Neural crest cell (in vitro differentiated cells): Measurements from ENCODE around the gene FIG4. TPM values are rescaled to one million over a fixed set of nuclear protein-coding genes. Genes with fewer than 3 reads are reported as not detected.

Experiments
- DNase-seq: peaks from one replicate; pipeline ENCODE4 v3.0.0; 2021; ENCODE audit warnings: low read depth, mixed read lengths, low spot score
- H3K27ac Mint-ChIP-seq: one replicate; pipeline ENCODE4 v1.8.0; 2021; ENCODE audit warnings: mild to moderate bottlenecking, mixed read lengths; ENCODE audit not compliant: unreplicated experiment
- H3K27me3 Mint-ChIP-seq: 2 replicates; pipeline ENCODE4 v1.8.0; 2021; ENCODE audit warnings: low read depth, mild to moderate bottlenecking, mixed read lengths
- H3K36me3 Mint-ChIP-seq: 2 replicates; pipeline ENCODE4 v1.8.0; 2021; ENCODE audit warnings: low read depth, mild to moderate bottlenecking, mixed read lengths
- H3K4me1 Mint-ChIP-seq: 2 replicates; pipeline ENCODE4 v1.8.0; 2021; ENCODE audit warnings: mixed read lengths
- H3K4me3 Mint-ChIP-seq: one replicate; pipeline ENCODE4 v1.8.0; 2021; ENCODE audit warnings: mild to moderate bottlenecking, mixed read lengths
- H3K9me3 Mint-ChIP-seq: 2 replicates; pipeline ENCODE4 v1.8.0; 2021; ENCODE audit warnings: mixed read lengths
- total RNA-seq: library from RNA; stranded (reverse); gene quantifications from 2 replicates; pipeline ENCODE4 v1.2.1, GENCODE V29; 2021
- TF ChIP-seq, protein P1 (sequence below): fragments of 200-600 bp; sonication (generic); conservative IDR thresholded peaks from 2 replicates; pipeline ENCODE4 v1.5.0; 2021; ENCODE audit warnings: antibody characterized with exemption, mild to moderate bottlenecking

FIG4 gene
- total RNA-seq, 1 donor from 2014 or later: 12.7 TPM

DNA sequence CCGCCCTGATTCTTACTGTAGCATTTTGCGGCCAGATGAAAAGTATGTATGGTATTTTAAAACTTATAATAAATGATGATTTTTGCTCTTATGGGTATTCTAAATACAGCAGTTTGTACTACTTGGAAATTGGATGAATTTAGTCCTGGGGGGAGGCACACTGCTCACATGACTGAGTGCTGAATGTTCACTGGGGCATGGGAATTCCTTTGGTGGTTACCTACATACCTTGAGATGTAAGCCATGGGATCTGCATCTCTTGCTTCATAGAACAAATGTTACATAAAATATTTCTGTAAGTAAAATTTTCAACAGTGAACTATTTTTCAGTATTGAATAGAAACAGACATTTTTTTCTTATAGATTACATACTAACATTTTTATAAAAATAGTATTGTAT, 71.1 kb downstream of the FIG4 start:
- TF ChIP-seq, protein P1, sequence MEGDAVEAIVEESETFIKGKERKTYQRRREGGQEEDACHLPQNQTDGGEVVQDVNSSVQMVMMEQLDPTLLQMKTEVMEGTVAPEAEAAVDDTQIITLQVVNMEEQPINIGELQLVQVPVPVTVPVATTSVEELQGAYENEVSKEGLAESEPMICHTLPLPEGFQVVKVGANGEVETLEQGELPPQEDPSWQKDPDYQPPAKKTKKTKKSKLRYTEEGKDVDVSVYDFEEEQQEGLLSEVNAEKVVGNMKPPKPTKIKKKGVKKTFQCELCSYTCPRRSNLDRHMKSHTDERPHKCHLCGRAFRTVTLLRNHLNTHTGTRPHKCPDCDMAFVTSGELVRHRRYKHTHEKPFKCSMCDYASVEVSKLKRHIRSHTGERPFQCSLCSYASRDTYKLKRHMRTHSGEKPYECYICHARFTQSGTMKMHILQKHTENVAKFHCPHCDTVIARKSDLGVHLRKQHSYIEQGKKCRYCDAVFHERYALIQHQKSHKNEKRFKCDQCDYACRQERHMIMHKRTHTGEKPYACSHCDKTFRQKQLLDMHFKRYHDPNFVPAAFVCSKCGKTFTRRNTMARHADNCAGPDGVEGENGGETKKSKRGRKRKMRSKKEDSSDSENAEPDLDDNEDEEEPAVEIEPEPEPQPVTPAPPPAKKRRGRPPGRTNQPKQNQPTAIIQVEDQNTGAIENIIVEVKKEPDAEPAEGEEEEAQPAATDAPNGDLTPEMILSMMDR: no peak
- H3K9me3 Mint-ChIP-seq: peaks cover 8% of the 10 kb centered on the region
- H3K27ac Mint-ChIP-seq: no peak overlapping the region
- no peaks in the 10 kb centered on the region for H3K4me1 Mint-ChIP-seq
- H3K27me3 Mint-ChIP-seq: no peaks in the 10 kb centered on the region
- peaks cover 19% of the 10 kb centered on the region for H3K36me3 Mint-ChIP-seq
- H3K4me3 Mint-ChIP-seq: no peak overlapping the region
- no peak for DNase-seq

DNA sequence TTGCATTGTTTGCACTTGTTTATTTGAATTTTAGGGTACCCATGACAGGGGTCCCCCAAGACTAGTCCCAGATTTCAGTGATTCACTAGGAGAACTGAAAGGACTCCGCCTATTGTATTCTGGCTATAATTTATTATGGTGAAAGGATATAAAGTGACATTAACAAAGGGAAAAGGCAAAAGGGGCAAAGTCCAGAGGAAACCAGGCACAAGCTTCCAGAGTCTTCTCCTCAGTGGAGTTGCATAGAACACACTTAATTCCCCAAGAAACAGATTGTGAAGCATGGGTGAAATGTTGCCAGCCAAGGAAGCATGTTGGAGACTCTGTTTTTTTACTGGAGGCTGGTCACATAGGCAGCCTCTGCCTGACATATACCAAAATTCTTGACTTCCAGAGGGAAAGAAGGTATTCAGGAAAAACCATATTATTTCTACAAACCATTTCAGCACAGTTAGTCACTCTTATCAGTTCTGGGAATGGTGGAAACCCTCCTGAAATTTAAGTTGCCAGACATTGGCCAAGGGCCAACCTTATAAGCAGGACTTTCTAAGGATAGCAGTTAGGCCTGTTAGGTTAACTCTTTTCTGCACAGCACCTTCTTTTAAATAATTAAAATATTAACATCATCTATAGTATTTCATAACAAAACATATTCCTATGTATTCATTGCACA, 71.8 kb downstream of the FIG4 start:
- no peak for DNase-seq

DNA sequence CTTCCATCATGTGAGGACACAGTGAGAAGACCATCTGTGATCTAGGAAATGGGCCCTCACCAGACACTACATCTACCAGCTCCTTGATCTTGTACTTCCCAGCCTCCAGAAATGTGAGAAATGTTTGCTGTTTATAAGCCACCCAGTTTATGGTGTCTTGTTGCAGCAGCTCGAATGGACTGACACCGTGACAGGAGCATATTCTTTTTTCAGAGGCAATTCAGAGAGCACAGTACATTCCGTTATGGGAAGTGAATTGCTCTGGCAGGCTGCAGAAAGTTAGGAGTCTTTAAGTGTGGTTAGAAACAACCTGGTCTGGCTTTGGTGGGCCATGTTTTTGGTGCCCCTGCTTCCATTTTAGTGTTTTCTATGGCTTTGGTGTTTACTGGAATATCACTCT, 75.1 kb downstream of the FIG4 start:
- Mint-ChIP-seq H3K4me1 (no peaks in the 10 kb centered on the region), H3K4me3 (no peak overlapping the region), H3K36me3 (peaks cover 6% of the 10 kb centered on the region), H3K27ac (no peak overlapping the region), H3K9me3 (no peaks in the 10 kb centered on the region), H3K27me3 (no peaks in the 10 kb centered on the region)
- TF ChIP-seq, protein P1: no peak
- DNase-seq: no peak

More for the DNA sequence above, 71.8 kb downstream of the FIG4 start:
- Mint-ChIP-seq H3K4me3 (no peak overlapping the region), H3K9me3 (peaks cover 5% of the 10 kb centered on the region), H3K27me3 (no peaks in the 10 kb centered on the region), H3K27ac (no peak overlapping the region), H3K36me3 (peaks cover 15% of the 10 kb centered on the region), H3K4me1 (no peaks in the 10 kb centered on the region)
- TF ChIP-seq, protein P1: no peak

DNA sequence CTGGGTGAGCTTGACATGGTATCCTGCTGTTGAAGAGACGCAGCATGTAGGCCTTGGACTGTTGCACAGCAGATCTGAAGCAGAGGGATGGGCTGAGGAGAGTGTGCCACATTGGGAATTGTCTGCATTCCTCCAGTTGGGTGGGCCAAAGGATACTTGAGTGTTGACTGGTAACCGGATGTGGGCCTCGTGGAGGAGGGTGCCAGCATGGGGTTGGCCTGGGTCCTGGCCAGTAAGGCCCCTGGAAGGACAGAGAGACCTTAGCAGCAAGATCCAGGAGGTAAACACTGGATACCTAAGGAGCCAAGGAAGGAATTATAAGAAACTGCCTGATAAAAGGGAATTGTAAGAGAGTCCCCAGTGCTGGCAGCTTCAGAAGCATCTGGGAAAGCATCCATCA, 76.9 kb downstream of the FIG4 start:
- no peaks in the 10 kb centered on the region for H3K27me3 Mint-ChIP-seq
- H3K4me1 Mint-ChIP-seq: no peaks in the 10 kb centered on the region
- TF ChIP-seq, protein P1: no peak
- DNase-seq: no peak
- H3K4me3 Mint-ChIP-seq: no peak overlapping the region
- peaks cover 12% of the 10 kb centered on the region for H3K36me3 Mint-ChIP-seq
- H3K27ac Mint-ChIP-seq: no peak overlapping the region
- no peaks in the 10 kb centered on the region for H3K9me3 Mint-ChIP-seq

DNA sequence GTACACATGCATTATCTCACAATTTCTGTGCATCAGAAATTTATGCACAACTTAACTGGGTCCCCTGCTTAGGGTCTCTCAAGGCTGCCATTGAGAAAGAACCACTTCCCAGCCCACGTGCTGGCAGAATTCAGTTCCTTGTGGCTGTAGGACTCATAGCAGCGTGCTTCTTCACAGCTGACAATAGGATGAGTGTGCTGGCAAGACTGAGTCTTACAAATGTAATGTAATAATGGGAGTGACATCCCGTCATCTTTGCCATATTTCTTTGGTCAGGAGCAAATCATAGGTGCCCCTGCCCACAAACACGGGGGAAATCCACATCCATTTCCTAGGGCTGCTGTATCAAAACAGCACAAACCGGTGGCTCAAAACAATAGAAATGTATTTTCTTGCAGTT, 77.4 kb downstream of the FIG4 start:
- TF ChIP-seq, protein P1: no peak
- Mint-ChIP-seq H3K4me1 (no peaks in the 10 kb centered on the region), H3K4me3 (no peak overlapping the region), H3K27me3 (no peaks in the 10 kb centered on the region), H3K36me3 (peaks cover 12% of the 10 kb centered on the region), H3K27ac (no peak overlapping the region), H3K9me3 (no peaks in the 10 kb centered on the region)
- DNase-seq: no peak
